ENCODE measurements around the gene USP35. TPM values are rescaled to one million over a fixed set of nuclear protein-coding genes. Genes with fewer than 3 reads are reported as not detected.

The USP35 gene
- total and polyA plus RNA-seq, 4 donors, result 4.9 to 9.6 (median 5.6) TPM

DNA sequence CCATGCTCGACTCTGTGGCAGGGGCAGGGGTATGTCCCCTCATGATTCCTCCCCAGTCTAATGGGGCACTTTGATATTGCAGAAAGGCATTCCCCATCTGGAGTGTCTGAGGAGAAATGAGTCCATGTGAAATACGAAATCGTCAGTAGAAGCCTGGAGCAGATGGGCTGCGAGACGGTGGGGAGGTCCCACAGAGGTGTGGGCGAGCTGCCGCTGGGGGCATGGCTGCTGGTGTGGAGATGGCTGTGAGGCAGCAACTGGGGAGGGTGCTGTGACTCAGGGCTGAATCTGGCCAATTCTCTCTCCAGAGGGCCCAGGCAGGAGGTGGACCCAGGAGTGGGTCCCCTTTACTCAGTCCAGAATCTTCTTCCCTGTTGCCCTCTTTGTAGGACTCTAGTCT lies 11.5 kb upstream of the USP35 start:
- Histone ChIP-seq H3K4me1 (ENCODE audit: control insufficient read depth in 5 of 5, insufficient read depth in 5 of 5, low read length in 5 of 5) (peaks cover 0 to 3% (median 0%) of the 10 kb centered on the region in 5 donors), H3K9me3 (ENCODE audit: control insufficient read depth in 4 of 4, insufficient read depth in 3 of 4, low read length in 3 of 4) (no peaks in the 10 kb centered on the region), H3K27ac (ENCODE audit: low read depth in 1 of 2, low read length in 1 of 2) (no peak overlapping the region), H3K36me3 (ENCODE audit: control insufficient read depth in 4 of 4, insufficient read depth in 4 of 4, low read length in 4 of 4) (peaks cover 0 to 15% (median 2%) of the 10 kb centered on the region in 4 donors), H3K27me3 (ENCODE audit: control insufficient read depth in 3 of 3, insufficient read depth in 3 of 3, low read length in 2 of 3) (no peaks in the 10 kb centered on the region), H3K9ac (ENCODE audit: insufficient read depth in 1 of 2, low read length in 2 of 2) (no peak overlapping the region), H3K4me3 (no peak overlapping the region)
- TF ChIP-seq, protein P1, sequence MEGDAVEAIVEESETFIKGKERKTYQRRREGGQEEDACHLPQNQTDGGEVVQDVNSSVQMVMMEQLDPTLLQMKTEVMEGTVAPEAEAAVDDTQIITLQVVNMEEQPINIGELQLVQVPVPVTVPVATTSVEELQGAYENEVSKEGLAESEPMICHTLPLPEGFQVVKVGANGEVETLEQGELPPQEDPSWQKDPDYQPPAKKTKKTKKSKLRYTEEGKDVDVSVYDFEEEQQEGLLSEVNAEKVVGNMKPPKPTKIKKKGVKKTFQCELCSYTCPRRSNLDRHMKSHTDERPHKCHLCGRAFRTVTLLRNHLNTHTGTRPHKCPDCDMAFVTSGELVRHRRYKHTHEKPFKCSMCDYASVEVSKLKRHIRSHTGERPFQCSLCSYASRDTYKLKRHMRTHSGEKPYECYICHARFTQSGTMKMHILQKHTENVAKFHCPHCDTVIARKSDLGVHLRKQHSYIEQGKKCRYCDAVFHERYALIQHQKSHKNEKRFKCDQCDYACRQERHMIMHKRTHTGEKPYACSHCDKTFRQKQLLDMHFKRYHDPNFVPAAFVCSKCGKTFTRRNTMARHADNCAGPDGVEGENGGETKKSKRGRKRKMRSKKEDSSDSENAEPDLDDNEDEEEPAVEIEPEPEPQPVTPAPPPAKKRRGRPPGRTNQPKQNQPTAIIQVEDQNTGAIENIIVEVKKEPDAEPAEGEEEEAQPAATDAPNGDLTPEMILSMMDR (IDR thresholded peaks at IDR 0.05; ENCODE audit: control extremely low read depth, extremely low read depth), result no peak
- ATAC-seq (ENCODE audit: insufficient read depth, low FRiP score) (no peak), DNase-seq (no peak)
- 93 to 95% methylated on average over 7 of the region's 7 CpGs for WGBS, 2 donors

DNA sequence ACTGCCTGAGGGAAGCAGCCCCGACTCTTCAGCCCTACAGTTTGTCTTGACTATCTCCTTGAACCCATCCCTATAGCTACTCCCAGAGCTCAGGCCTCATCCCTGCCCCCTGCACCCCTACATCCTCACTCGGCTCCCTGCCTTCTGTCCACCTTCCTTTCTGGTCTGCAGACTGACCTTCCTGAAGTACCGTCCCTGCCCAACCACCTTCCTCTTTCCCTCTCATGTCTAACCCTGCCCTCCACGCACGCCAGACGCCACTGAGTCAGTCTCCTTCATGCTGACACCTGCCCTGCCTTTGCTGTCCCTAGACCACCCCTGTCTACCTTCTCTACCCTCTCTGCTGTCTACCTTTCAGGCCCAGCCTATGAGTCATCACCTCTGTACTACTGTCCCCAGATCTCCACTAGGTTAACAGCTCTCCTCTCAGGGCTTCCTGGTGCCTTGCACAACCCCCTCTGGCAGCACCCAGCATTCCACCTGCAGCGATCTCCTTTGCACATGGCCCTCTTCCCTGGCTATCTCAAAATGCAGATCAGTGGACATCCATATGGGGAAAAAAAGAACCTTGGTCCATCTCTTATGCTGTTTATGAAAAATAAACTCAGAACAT lies 9.2 kb upstream of the USP35 start:
- Histone ChIP-seq H3K4me3 (no peak overlapping the region), H3K27ac (ENCODE audit: low read depth in 1 of 2, low read length in 1 of 2) (no peak overlapping the region), H3K9ac (ENCODE audit: insufficient read depth in 1 of 2, low read length in 2 of 2) (no peak overlapping the region), H3K36me3 (ENCODE audit: control insufficient read depth in 4 of 4, insufficient read depth in 4 of 4, low read length in 4 of 4) (peaks cover 0 to 4% (median 0%) of the 10 kb centered on the region in 4 donors), H3K4me1 (ENCODE audit: control insufficient read depth in 5 of 5, insufficient read depth in 5 of 5, low read length in 5 of 5) (peaks cover 0 to 3% (median 0%) of the 10 kb centered on the region in 5 donors), H3K9me3 (ENCODE audit: control insufficient read depth in 4 of 4, insufficient read depth in 3 of 4, low read length in 3 of 4) (no peaks in the 10 kb centered on the region), H3K27me3 (ENCODE audit: control insufficient read depth in 3 of 3, insufficient read depth in 3 of 3, low read length in 2 of 3) (no peaks in the 10 kb centered on the region)
- TF ChIP-seq, protein P1 (IDR thresholded peaks at IDR 0.05; ENCODE audit: control extremely low read depth, extremely low read depth), result no peak
- 93 to 94% methylated on average over 7 of the region's 7 CpGs for WGBS, 2 donors
- ATAC-seq (ENCODE audit: insufficient read depth, low FRiP score) (no peak), DNase-seq (no peak)

DNA sequence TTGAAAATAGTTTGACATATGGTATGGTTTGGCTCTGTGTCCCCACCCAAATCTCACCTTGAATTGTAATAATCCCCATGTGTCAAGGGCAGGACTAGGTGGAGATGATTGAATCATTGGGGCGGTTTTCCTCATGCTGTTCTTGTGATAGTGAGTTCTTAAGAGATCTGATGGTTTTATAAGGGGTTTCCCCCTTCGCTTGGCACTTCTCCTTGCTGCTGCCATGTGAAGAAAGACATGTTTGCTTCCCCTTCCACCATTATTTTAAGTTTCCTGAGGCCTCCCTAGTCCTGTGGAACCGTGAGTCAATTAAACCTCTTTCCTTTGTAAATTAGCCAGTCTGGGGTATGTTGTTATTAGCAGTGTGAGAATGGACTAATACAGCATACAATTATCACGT lies 8.0 kb upstream of the USP35 start:
- H3K27ac ChIP-seq (ENCODE audit: low read depth in 1 of 2, low read length in 1 of 2), result no peak overlapping the region
- WGBS, 2 donors, result 90 to 91% methylated on average over 4 of the region's 4 CpGs
- H3K36me3 ChIP-seq (ENCODE audit: control insufficient read depth in 4 of 4, insufficient read depth in 4 of 4, low read length in 4 of 4), result peaks cover 0 to 4% (median 0%) of the 10 kb centered on the region in 4 donors
- no peaks in the 10 kb centered on the region for H3K27me3 ChIP-seq (ENCODE audit: control insufficient read depth in 3 of 3, insufficient read depth in 3 of 3, low read length in 2 of 3)
- no peak overlapping the region for H3K9ac ChIP-seq (ENCODE audit: insufficient read depth in 1 of 2, low read length in 2 of 2)
- TF ChIP-seq, protein P1 (IDR thresholded peaks at IDR 0.05; ENCODE audit: control extremely low read depth, extremely low read depth), result no peak
- no peaks in the 10 kb centered on the region for H3K9me3 ChIP-seq (ENCODE audit: control insufficient read depth in 4 of 4, insufficient read depth in 3 of 4, low read length in 3 of 4)
- ATAC-seq (ENCODE audit: insufficient read depth, low FRiP score) (no peak), DNase-seq (no peak)
- no peak overlapping the region for H3K4me3 ChIP-seq
- peaks cover 0 to 3% (median 0%) of the 10 kb centered on the region in 5 donors for H3K4me1 ChIP-seq (ENCODE audit: control insufficient read depth in 5 of 5, insufficient read depth in 5 of 5, low read length in 5 of 5)

DNA sequence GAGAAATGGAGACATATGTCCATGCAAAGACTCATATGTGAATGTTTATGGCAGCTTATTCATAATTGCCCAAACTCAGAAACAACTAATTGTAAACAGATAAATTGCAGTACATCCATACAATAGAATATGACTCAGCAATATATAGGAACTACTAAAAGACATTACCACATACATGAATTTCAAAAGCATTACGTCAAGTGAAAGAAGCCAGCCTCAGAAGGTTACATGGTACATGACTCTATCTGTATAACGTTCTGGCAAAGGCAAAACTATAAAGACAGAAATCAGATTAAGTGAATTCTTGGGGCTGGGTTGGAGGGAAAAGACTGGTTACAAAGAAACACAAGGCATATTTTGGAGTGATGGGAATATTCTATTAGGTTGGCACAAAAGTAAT lies 7.5 kb upstream of the USP35 start:
- Histone ChIP-seq H3K9me3 (ENCODE audit: control insufficient read depth in 4 of 4, insufficient read depth in 3 of 4, low read length in 3 of 4) (no peaks in the 10 kb centered on the region), H3K36me3 (ENCODE audit: control insufficient read depth in 4 of 4, insufficient read depth in 4 of 4, low read length in 4 of 4) (peaks cover 0 to 4% (median 0%) of the 10 kb centered on the region in 4 donors), H3K4me1 (ENCODE audit: control insufficient read depth in 5 of 5, insufficient read depth in 5 of 5, low read length in 5 of 5) (peaks cover 0 to 3% (median 0%) of the 10 kb centered on the region in 5 donors), H3K27me3 (ENCODE audit: control insufficient read depth in 3 of 3, insufficient read depth in 3 of 3, low read length in 2 of 3) (no peaks in the 10 kb centered on the region), H3K4me3 (no peak overlapping the region), H3K9ac (ENCODE audit: insufficient read depth in 1 of 2, low read length in 2 of 2) (no peak overlapping the region), H3K27ac (ENCODE audit: low read depth in 1 of 2, low read length in 1 of 2) (no peak overlapping the region)
- DNase-seq, result peak in 2 of 3 donors; percentile 39 to 53
- ATAC-seq (ENCODE audit: insufficient read depth, low FRiP score), result no peak
- TF ChIP-seq, protein P1 (IDR thresholded peaks at IDR 0.05; ENCODE audit: control extremely low read depth, extremely low read depth), result no peak
- 37 to 60% methylated on average over 2 of the region's 2 CpGs for WGBS, 2 donors

All from lung (tissue), 12 donors.